GM11168 (cell line): ENCODE data around the gene SLX4IP.

Source experiments
- in situ Hi-C: fragments of 300-500 bp; cut with MboI; formaldehyde crosslinking; loops from one replicate; pipeline ENCODE4 v1.12.0; 2022; ENCODE audit warnings: low sequenced_read_pairs; ENCODE audit not compliant: unreplicated experiment

SLX4IP gene

GRCh38 chr20:10510216-10510615 lies 75.1 kb downstream of the SLX4IP start:
- in situ Hi-C loops = no loop called here

- in situ Hi-C loops = no loop called here
These were observed 76.0 kb downstream of the SLX4IP start for GRCh38 chr20:10511170-10511508.

GRCh38 chr20:10511509-10512251 lies 76.6 kb downstream of the SLX4IP start:
- in situ Hi-C loops = no loop called here

- in situ Hi-C loops = no loop called here
These were observed 78.0 kb downstream of the SLX4IP start for GRCh38 chr20:10513061-10513460.

GRCh38 chr20:10513931-10514575 lies 78.9 kb downstream of the SLX4IP start:
- in situ Hi-C loops = no loop called here

GRCh38 chr20:10516529-10516928 lies 81.4 kb downstream of the SLX4IP start:
- in situ Hi-C loops = no loop called here

GRCh38 chr20:10519361-10520046 lies 84.4 kb downstream of the SLX4IP start:
- in situ Hi-C loops = no loop called here

- in situ Hi-C loops = no loop called here
These were observed 85.4 kb downstream of the SLX4IP start for GRCh38 chr20:10520528-10520927.

- in situ Hi-C loops = no loop called here
These were observed 86.1 kb downstream of the SLX4IP start for GRCh38 chr20:10521068-10521831.

GRCh38 chr20:10521836-10522235 lies 86.7 kb downstream of the SLX4IP start:
- in situ Hi-C loops = no loop called here

- in situ Hi-C loops = no loop called here
These were observed 87.2 kb downstream of the SLX4IP start for GRCh38 chr20:10522328-10522727.

- in situ Hi-C loops = no loop called here
These were observed 88.3 kb downstream of the SLX4IP start for GRCh38 chr20:10523443-10523842.

- in situ Hi-C loops = no loop called here
These were observed 89.0 kb downstream of the SLX4IP start for GRCh38 chr20:10524034-10524476.

GRCh38 chr20:10524643-10525042 lies 89.5 kb downstream of the SLX4IP start:
- in situ Hi-C loops = no loop called here

- in situ Hi-C loops = no loop called here
These were observed 92.7 kb downstream of the SLX4IP start for GRCh38 chr20:10527781-10528180.

GRCh38 chr20:10530883-10531282 lies 95.8 kb downstream of the SLX4IP start:
- in situ Hi-C loops = no loop called here

- in situ Hi-C loops = no loop called here
These were observed 96.7 kb downstream of the SLX4IP start for GRCh38 chr20:10531848-10532247.

- in situ Hi-C loops = no loop called here
These were observed 97.3 kb downstream of the SLX4IP start for GRCh38 chr20:10532361-10532760.

- in situ Hi-C loops = no loop called here
These were observed 101.4 kb downstream of the SLX4IP start for GRCh38 chr20:10536531-10536930.

- in situ Hi-C loops = no loop called here
These were observed 102.9 kb downstream of the SLX4IP start for GRCh38 chr20:10537850-10538480.
